Cardiac septum (tissue), 1 donor: ENCODE measurements around the gene ZNF579. TPM values are rescaled to one million over a fixed set of nuclear protein-coding genes. Genes with fewer than 3 reads are reported as not detected.

Source experiments
- DNase-seq: peaks from one replicate; pipeline ENCODE4 v3.0.0-alpha.2; 2020; ENCODE audit warnings: low spot score
- intact Hi-C: fragments of 100-400 bp; cut with DNase I; formaldehyde crosslinking; loops from one replicate; pipeline ENCODE4 v1.14.0; 2022
- total RNA-seq: library from RNA; stranded (reverse); fragmentation: NEBNext Ultra II Directional; extraction: Animal tissue kit (Norgen Biotek cat#: 25700); gene quantifications from one replicate; pipeline ENCODE4 v1.2.1, GENCODE V29; 2021
- donor health status: DM: no; HTN: no; CAD: no.

The ZNF579 gene
- total RNA-seq, 1 donor from 2014 or later: 12.2 TPM

- DNase-seq: no peak
- intact Hi-C loops: no loop called here
Observed at GRCh38 chr19:55613930-55614710, 33.5 kb upstream of the ZNF579 start.

- intact Hi-C loops: no loop called here
- DNase-seq: no peak
Observed at GRCh38 chr19:55613396-55613795, 32.7 kb upstream of the ZNF579 start.

GRCh38 chr19:55611983-55612645 is 31.5 kb upstream of the ZNF579 start:
- no peak for DNase-seq
- intact Hi-C loops: no loop called here

- DNase-seq: no peak
Observed at GRCh38 chr19:55611300-55611982, 30.8 kb upstream of the ZNF579 start.

GRCh38 chr19:55609326-55609725 is 28.7 kb upstream of the ZNF579 start:
- no peak for DNase-seq
- intact Hi-C loops: no loop called here

More at GRCh38 chr19:55611300-55611982, 30.8 kb upstream of the ZNF579 start:
- intact Hi-C loops: no loop called here

GRCh38 chr19:55606817-55607216 is 26.2 kb upstream of the ZNF579 start:
- DNase-seq: no peak
- intact Hi-C loops: loop anchor here (1.0 kb wide), 1 partner anchor 90 kb away; no protein-coding TSS in a partner anchor

GRCh38 chr19:55606471-55606787 is 25.8 kb upstream of the ZNF579 start:
- intact Hi-C loops: loop anchor here (1.0 kb wide), 1 partner anchor 89 kb away; no protein-coding TSS in a partner anchor

GRCh38 chr19:55605637-55606470 is 25.2 kb upstream of the ZNF579 start, which contains the start of gene ZNF865:
Gene ZNF865 (plus strand): TSS chr19:55605647. CDS start chr19:55613619, 7,972 bp downstream.
- intact Hi-C loops: loop anchor here (1.0 kb wide), 1 partner anchor 89 kb away; no protein-coding TSS in a partner anchor
- no peak for DNase-seq

More at GRCh38 chr19:55606471-55606787, 25.8 kb upstream of the ZNF579 start:
- DNase-seq: no peak

- intact Hi-C loops: no loop called here
- peak; percentile 98 for DNase-seq
Observed at GRCh38 chr19:55605207-55605636, 24.6 kb upstream of the ZNF579 start.

GRCh38 chr19:55603581-55604292 is 23.1 kb upstream of the ZNF579 start:
- intact Hi-C loops: no loop called here
- DNase-seq: no peak

- intact Hi-C loops: no loop called here
- no peak for DNase-seq
Observed at GRCh38 chr19:55603115-55603514, 22.5 kb upstream of the ZNF579 start.

GRCh38 chr19:55602104-55603001 is 21.7 kb upstream of the ZNF579 start:
- intact Hi-C loops: no loop called here
- no peak for DNase-seq

GRCh38 chr19:55601084-55601483 is 20.4 kb upstream of the ZNF579 start:
- intact Hi-C loops: loop anchor here (2.0 kb wide), 1 partner anchor 124 kb away; the partner anchor contains the start of gene ZNF628
- no peak for DNase-seq

GRCh38 chr19:55600662-55601028 is 20.0 kb upstream of the ZNF579 start:
- DNase-seq: no peak
- intact Hi-C loops: loop anchor here (2.0 kb wide), 1 partner anchor 124 kb away; the partner anchor contains the start of gene ZNF628

GRCh38 chr19:55599842-55600661 is 19.4 kb upstream of the ZNF579 start, which contains the start of gene ZNF524:
Gene ZNF524 (plus strand): TSS chr19:55600288. CDS start chr19:55602113, 1,825 bp downstream.
- intact Hi-C loops: loop anchor here (2.0 kb wide), 2 partner anchors 83 to 123 kb away; partner anchors contain the start of gene ZNF628
- peak; percentile 95 for DNase-seq

- intact Hi-C loops: loop anchor here (2.0 kb wide), 1 partner anchor 83 kb away; no protein-coding TSS in a partner anchor
- DNase-seq: peak; percentile 99
Observed at GRCh38 chr19:55599468-55599841, 18.8 kb upstream of the ZNF579 start, which contains the start of gene FIZ1. Gene FIZ1 (minus strand): TSS chr19:55599517. CDS start chr19:55597865, 1,652 bp downstream.
